A673 (cell line): ENCODE results near the gene PEAR1. TPM values are rescaled to one million over a fixed set of nuclear protein-coding genes. Genes with fewer than 3 reads are reported as not detected.

Experiments
- BruUV-seq: library from RNA; stranded (reverse); fragments of 400-500 nt; replicated peaks from 2 replicates; lab custom pipeline; 2021; lab: Mats Ljungman, UMichigan
- CTCF ChIA-PET: fragments of 300-600 bp; sonication (Branson Sonifier 250); formaldehyde crosslinking; loops from one replicate; lab custom pipeline; 2022; ENCODE audit warnings: antibody characterized with exemption; lab: Charles Lee
- POLR2A ChIA-PET: fragments of 300-600 bp; sonication (Branson Sonifier 250); formaldehyde crosslinking; loops from one replicate; lab custom pipeline; 2022; ENCODE audit warnings: antibody characterized with exemption; ENCODE audit not compliant: low non-redundant PET; lab: Charles Lee
- DNase-seq: peaks from one replicate; pipeline ENCODE4 v3.0.0-alpha.2; 2015; ENCODE audit warnings: low spot score
- H3K27ac ChIP-seq: fragments of 200-600 bp; sonication (generic); 2 replicates; pipeline ENCODE4 v1.5.1; 2016; ENCODE audit warnings: mixed run types, low read depth, mild to moderate bottlenecking, mixed read lengths, antibody characterized with exemption, low read length; ENCODE audit not compliant: poor library complexity, severe bottlenecking
- H3K27me3 ChIP-seq: fragments of 200-600 bp; sonication (generic); replicated peaks from 2 replicates; pipeline ENCODE4 v1.6.1; 2017; ENCODE audit warnings: mixed run types, low read depth, mild to moderate bottlenecking, mixed read lengths, antibody characterized with exemption, low read length; ENCODE audit not compliant: insufficient read depth, poor library complexity
- H3K36me3 ChIP-seq: fragments of 200-600 bp; sonication (generic); 2 replicates; pipeline ENCODE4 v1.6.1; 2016; ENCODE audit warnings: mixed run types, mild to moderate bottlenecking, mixed read lengths, antibody characterized with exemption, low read length; ENCODE audit not compliant: insufficient read depth, poor library complexity, severe bottlenecking
- H3K4me1 ChIP-seq: fragments of 200-600 bp; sonication (generic); 2 replicates; pipeline ENCODE4 v1.6.1; 2017; ENCODE audit warnings: mixed run types, mild to moderate bottlenecking, mixed read lengths, antibody characterized with exemption, low read length; ENCODE audit not compliant: insufficient read depth, poor library complexity, severe bottlenecking
- H3K4me3 ChIP-seq: fragments of 200-600 bp; sonication (generic); 2 replicates; pipeline ENCODE4 v1.5.1; 2016; ENCODE audit warnings: low read depth, mixed run types, mild to moderate bottlenecking, mixed read lengths, low read length; ENCODE audit not compliant: poor library complexity, severe bottlenecking
- H3K9me3 ChIP-seq: fragments of 200-600 bp; sonication (generic); 2 replicates; pipeline ENCODE4 v1.6.1; 2016; ENCODE audit warnings: mixed run types, low read depth, mild to moderate bottlenecking, mixed read lengths, antibody characterized with exemption, low read length; ENCODE audit not compliant: poor library complexity, severe bottlenecking
- EZH2 ChIP-seq: fragments of 200-600 bp; sonication (generic); IDR thresholded peaks from 2 replicates; pipeline ENCODE4 v1.6.1; 2017; ENCODE audit warnings: borderline replicate concordance, low read depth, mild to moderate bottlenecking, mixed read lengths, antibody characterized with exemption, low read length; ENCODE audit not compliant: poor library complexity, severe bottlenecking
- intact Hi-C: fragments of 100-400 bp; cut with micrococcal nuclease; formaldehyde crosslinking; loops from one replicate; pipeline ENCODE4 v1.10.0; 2022; ENCODE audit not compliant: unreplicated experiment
- total RNA-seq: library from RNA; stranded (reverse); gene quantifications from 2 replicates; pipeline ENCODE4 v1.2.3, GENCODE V29; 2021
- TF ChIP-seq, protein P1 (sequence below): fragments of 300-800, 200-600 bp; sonication (generic); conservative IDR thresholded peaks from 2 replicates; pipeline ENCODE4 v1.5.1; 2017; ENCODE audit warnings: low read depth, mild to moderate bottlenecking, antibody characterized with exemption, low read length, moderate library complexity, mixed read lengths

The PEAR1 gene
- total RNA-seq, 1 experiment from 2014 or later: 0.52 TPM

DNA sequence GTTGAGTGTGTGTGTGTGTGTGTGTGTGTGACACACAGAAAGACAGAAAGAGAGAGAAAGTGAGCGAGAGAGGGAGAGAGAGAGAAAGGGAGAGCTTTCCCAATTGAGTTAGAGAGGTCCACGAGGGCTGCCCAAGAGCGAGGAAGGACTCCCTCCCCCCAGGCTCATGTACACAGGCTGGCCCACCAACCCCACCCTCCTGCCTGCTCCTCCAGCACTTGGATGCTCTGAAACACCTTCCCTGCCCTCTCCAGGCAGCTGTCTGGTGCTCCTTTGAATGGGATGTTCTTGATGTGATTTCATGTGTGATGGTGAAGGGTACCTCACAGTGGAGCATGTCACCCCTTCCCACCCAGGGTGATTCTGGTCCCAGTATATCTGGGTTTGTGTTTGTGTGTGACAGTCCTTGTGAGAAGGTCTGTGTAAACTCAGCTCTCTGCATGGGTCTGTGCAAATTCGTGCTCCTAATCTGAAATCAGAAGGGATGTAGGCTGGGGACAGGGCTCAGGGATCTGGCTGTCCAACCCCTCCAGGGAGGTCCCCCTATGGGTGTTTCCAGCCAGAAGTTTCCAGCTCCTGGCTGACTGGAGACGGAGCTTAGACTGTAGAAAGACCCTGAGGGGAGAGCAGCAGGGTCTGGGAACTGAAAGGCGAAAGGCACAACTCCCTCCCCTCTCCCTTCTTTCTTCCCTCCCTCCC, 6.8 kb upstream of the PEAR1 start:
- Histone ChIP-seq H3K4me1 (no peaks in the 10 kb centered on the region), H3K9me3 (no peaks in the 10 kb centered on the region), H3K36me3 (no peaks in the 10 kb centered on the region), H3K4me3 (no peak overlapping the region), H3K27me3 (no peaks in the 10 kb centered on the region), H3K27ac (no peak overlapping the region)
- ChIA-PET POLR2A (no interaction called here), CTCF (interaction anchor here (0.6 to 5.1 kb wide), 4 partner anchors 39 to 197 kb away, joined by 3 to 33 read pairs (median 4); no protein-coding TSS in a partner anchor)
- BruUV-seq: no TSS peak
- intact Hi-C loops: loop anchor here (2.0 kb wide), 1 partner anchor 20 kb away; no protein-coding TSS in a partner anchor
- DNase-seq: no peak
- TF ChIP-seq EZH2: no peak

DNA sequence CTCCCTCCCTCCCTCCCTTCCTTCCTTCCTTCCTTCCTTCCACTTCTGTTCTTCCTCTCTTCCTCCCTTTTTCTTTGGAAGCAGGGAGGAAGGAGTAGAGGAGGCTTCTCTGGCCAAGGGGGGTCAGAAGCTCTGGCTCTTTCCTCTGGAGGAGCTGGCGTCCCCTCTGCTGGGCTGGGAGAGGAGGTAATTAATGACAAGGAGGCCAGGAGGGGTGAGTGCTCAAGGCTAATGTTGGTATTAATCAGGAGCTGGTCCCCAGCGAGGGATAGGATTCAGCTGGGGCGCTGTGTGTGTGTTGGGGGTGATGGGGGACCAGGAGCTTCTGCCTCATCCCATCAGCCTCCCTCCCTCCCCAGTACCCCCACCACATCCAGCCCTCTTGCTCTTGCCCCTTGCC, 6.2 kb upstream of the PEAR1 start:
- Histone ChIP-seq H3K36me3 (no peaks in the 10 kb centered on the region), H3K4me3 (no peak overlapping the region), H3K27ac (no peak overlapping the region), H3K9me3 (no peaks in the 10 kb centered on the region), H3K4me1 (no peaks in the 10 kb centered on the region), H3K27me3 (no peaks in the 10 kb centered on the region)
- BruUV-seq: no TSS peak
- TF ChIP-seq, protein P1, sequence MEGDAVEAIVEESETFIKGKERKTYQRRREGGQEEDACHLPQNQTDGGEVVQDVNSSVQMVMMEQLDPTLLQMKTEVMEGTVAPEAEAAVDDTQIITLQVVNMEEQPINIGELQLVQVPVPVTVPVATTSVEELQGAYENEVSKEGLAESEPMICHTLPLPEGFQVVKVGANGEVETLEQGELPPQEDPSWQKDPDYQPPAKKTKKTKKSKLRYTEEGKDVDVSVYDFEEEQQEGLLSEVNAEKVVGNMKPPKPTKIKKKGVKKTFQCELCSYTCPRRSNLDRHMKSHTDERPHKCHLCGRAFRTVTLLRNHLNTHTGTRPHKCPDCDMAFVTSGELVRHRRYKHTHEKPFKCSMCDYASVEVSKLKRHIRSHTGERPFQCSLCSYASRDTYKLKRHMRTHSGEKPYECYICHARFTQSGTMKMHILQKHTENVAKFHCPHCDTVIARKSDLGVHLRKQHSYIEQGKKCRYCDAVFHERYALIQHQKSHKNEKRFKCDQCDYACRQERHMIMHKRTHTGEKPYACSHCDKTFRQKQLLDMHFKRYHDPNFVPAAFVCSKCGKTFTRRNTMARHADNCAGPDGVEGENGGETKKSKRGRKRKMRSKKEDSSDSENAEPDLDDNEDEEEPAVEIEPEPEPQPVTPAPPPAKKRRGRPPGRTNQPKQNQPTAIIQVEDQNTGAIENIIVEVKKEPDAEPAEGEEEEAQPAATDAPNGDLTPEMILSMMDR: no peak
- no peak for TF ChIP-seq EZH2
- intact Hi-C loops: loop anchor here (2.0 kb wide), 1 partner anchor 21 kb away; no protein-coding TSS in a partner anchor
- DNase-seq: no peak
- ChIA-PET CTCF (interaction anchor here (1.4 to 5.1 kb wide), 2 partner anchors 161 to 198 kb away, joined by 3 to 33 read pairs; no protein-coding TSS in a partner anchor), POLR2A (no interaction called here)

DNA sequence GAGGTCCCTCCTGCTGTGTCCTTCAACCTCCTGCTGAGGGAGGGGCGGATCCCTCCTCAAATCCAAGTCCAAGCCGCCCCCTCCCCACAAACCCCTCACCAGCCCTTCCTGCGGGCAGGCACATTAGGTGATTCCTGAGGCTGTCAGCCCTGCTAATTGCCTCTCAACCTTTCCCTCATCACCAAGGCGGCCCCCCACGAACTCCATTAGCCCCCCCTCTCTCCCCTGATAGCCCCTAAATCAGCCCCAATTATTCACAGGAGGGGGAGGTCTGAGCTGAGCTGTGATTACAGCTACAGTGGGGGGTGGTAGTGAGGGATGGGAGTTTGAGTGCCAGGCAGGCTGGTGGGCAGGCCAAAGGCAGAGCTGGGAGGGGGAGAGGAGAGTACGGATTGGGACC, 5.8 kb upstream of the PEAR1 start:
- Histone ChIP-seq H3K27me3 (no peaks in the 10 kb centered on the region), H3K9me3 (no peaks in the 10 kb centered on the region), H3K36me3 (no peaks in the 10 kb centered on the region), H3K27ac (no peak overlapping the region), H3K4me3 (no peak overlapping the region), H3K4me1 (no peaks in the 10 kb centered on the region)
- ChIA-PET CTCF (interaction anchor here (1.4 to 5.1 kb wide), 2 partner anchors 161 to 198 kb away, joined by 3 to 33 read pairs; no protein-coding TSS in a partner anchor), POLR2A (no interaction called here)
- intact Hi-C loops: loop anchor here (2.0 kb wide), 1 partner anchor 21 kb away; no protein-coding TSS in a partner anchor
- no TSS peak for BruUV-seq
- DNase-seq: no peak
- TF ChIP-seq, protein P1: no peak
- TF ChIP-seq EZH2: no peak
